Central memory CD8-positive, alpha-beta T cell (primary cell): ENCODE measurements around the gene SLIT3.

Experiments
- ATAC-seq: fragments of 150-1000 bp; cut with Tn5 transposase; replicated peaks from 2 replicates; pipeline ENCODE4 v1.10.0; 2022; ENCODE audit warnings: mild to moderate bottlenecking, moderate FRiP score, moderate number of reproducible peaks; ENCODE audit not compliant: poor library complexity, severe bottlenecking; ENCODE audit errors: extremely low read depth
- DNase-seq, 2 donors: peaks; one replicate each; pipeline ENCODE4 v3.0.0; 2021; ENCODE audit warnings: low spot score in 2 of 2
- H3K27ac Mint-ChIP-seq: one replicate; pipeline ENCODE4 v1.8.0; 2022; ENCODE audit warnings: low read depth, mild to moderate bottlenecking, moderate library complexity, mixed read lengths
- H3K27me3 Mint-ChIP-seq: one replicate; pipeline ENCODE4 v1.8.0; 2022; ENCODE audit warnings: mixed read lengths
- H3K36me3 Mint-ChIP-seq: one replicate; pipeline ENCODE4 v1.8.0; 2022; ENCODE audit warnings: mild to moderate bottlenecking, moderate library complexity, mixed read lengths; ENCODE audit not compliant: insufficient read depth
- H3K4me1 Mint-ChIP-seq: one replicate; pipeline ENCODE4 v1.8.0; 2022; ENCODE audit warnings: mixed read lengths
- H3K4me3 Mint-ChIP-seq: one replicate; pipeline ENCODE4 v1.8.0; 2022; ENCODE audit warnings: mild to moderate bottlenecking, moderate library complexity, mixed read lengths
- H3K9me3 Mint-ChIP-seq: one replicate; pipeline ENCODE4 v1.8.0; 2022; ENCODE audit warnings: mixed read lengths

The SLIT3 gene

DNA sequence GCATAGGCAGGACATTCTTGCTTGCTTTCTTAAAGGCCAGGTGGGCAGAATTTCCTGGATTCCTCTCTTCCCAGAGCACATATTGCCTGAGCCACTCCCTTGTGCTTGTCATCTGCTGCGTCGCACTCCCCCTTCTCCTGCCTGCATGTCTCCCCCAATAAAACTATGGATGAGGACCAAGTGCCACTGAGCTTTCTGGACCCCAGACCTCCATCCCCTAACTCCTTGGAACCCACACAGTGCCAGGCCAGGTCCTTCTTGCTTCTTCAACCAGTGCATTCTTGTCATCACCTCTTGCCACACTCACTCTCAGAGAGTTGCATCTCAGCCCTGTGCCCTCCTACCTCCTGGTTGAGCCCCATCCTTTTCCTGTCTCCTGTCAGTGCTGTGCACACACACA is 563.9 kb downstream of the SLIT3 start:
- peaks cover 14% of the 10 kb centered on the region for H3K27me3 Mint-ChIP-seq
- no peaks in the 10 kb centered on the region for H3K9me3 Mint-ChIP-seq
- ATAC-seq (no peak), DNase-seq (no peak)
- no peak overlapping the region for H3K27ac Mint-ChIP-seq
- H3K36me3 Mint-ChIP-seq, result no peaks in the 10 kb centered on the region
- H3K4me3 Mint-ChIP-seq, result no peak overlapping the region
- no peaks in the 10 kb centered on the region for H3K4me1 Mint-ChIP-seq

DNA sequence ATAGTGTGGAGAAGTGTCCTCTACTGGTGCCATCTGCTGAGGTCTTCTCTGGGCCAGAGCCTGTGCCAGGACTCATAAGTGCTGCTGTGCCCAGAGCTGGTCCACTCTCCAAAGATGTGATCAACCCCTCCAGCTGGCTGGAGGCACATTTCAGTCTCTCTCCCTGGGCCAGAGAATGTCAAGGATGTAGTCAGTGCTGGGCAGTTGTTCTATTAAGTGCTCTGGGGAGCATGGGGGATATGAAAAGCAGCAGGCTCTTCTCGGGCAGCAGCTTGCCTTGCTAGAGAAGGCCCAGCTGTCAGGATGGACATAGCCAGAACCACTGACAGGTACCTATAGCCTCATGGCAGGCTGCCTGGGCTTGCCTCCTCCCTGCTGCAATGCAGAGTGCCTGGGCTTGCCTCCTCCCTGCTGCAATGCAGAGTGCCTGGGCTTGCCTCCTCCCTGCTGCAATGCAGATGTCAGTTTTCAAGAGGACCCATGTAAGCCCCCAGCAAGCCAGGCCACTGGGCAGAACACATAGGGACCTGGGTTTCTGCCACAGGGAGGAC is 564.6 kb downstream of the SLIT3 start:
- Mint-ChIP-seq H3K9me3 (no peaks in the 10 kb centered on the region), H3K36me3 (no peaks in the 10 kb centered on the region), H3K4me1 (no peaks in the 10 kb centered on the region), H3K27ac (no peak overlapping the region), H3K27me3 (peaks cover 18% of the 10 kb centered on the region), H3K4me3 (no peak overlapping the region)
- DNase-seq, result no peak
- no peak for ATAC-seq

DNA sequence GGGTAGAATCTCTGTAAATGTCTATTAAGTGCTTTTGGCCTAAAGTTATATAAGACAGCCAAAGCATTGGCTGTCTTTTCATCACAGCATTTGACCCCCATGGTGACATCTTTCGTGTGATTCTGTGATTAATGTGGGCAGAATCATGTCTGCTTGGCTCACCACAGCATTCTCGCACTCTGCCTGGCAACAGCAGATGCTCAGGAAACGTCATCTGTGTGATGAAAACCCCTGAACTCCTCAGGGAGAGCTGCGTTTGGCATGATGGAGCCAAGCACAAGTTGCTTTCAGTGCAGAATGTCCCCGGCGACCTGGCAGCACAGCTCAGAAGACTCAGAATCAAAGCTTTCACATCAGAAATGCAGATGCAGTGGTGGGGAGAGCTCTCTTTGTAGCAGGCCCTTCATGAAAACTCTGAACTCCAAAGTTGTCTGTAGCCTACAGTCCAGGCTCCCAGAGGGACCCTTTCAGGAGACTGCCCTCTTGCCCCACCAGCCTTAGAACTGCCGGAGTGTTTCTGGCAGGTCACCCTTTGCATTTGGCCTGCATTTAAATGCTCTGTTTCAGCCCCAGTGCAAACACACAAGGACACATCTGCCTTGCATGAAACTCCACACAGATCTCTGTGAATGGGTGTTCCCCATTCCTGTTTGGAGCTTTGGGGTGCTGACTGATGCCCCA is 566.2 kb downstream of the SLIT3 start:
- H3K27me3 Mint-ChIP-seq, result peaks cover 23% of the 10 kb centered on the region
- H3K4me1 Mint-ChIP-seq, result no peaks in the 10 kb centered on the region
- H3K4me3 Mint-ChIP-seq, result no peak overlapping the region
- DNase-seq (no peak), ATAC-seq (no peak)
- H3K9me3 Mint-ChIP-seq, result peaks cover 1% of the 10 kb centered on the region
- H3K36me3 Mint-ChIP-seq, result no peaks in the 10 kb centered on the region
- no peak overlapping the region for H3K27ac Mint-ChIP-seq

DNA sequence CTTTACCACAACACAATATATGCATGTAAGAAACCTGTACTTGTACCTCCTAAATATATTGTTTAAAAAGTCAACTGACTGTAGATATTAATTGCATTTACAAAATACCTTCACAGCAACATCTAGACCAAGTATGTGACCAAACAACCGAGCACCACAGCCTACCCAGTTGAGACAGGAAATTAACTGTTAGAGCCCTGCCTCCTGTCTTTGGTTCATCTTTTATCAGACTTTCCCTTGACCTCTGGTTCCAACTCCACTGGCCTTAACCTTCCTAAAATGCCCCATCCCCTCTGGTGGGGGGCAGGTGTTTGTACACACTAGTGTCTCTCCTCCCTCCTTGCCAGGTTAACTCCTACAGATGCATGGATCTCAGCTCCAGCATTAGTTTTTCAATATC is 566.8 kb downstream of the SLIT3 start:
- no peak overlapping the region for H3K4me3 Mint-ChIP-seq
- H3K36me3 Mint-ChIP-seq, result no peaks in the 10 kb centered on the region
- H3K9me3 Mint-ChIP-seq, result peaks cover 6% of the 10 kb centered on the region
- H3K27ac Mint-ChIP-seq, result no peak overlapping the region
- H3K4me1 Mint-ChIP-seq, result no peaks in the 10 kb centered on the region
- peaks cover 26% of the 10 kb centered on the region for H3K27me3 Mint-ChIP-seq
- ATAC-seq, result no peak
- DNase-seq, result no peak

DNA sequence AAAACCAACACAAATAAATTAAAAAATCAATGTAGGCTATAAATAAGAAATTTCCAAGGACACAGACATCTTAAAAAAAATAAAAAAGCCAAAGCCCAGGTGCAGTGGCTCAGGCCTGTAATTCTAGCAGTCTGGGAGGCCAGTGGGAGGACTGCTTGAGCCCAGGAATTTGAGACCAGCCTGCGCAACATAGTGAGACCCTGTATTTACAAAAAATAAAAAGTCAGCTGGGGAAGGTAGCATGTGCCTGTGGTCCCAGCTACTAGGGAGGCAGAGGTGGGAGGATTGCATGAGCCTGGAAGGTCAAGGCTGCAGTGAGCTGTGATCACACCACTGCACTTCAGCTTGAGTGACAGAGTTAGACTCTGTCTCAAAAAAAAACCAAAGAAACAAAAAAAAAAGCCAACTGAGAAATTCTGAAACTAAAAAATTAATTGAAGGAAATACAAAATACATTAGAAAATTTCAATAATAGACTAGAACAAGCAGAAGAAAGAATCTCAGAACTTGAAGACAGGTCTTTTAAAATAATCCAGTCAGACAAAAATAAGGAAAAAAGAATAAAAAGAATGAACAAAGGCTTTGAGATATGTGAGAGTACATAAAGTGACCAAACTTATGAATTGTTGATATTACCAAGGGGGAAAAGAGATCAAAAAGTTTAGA is 572.3 kb downstream of the SLIT3 start:
- H3K27ac Mint-ChIP-seq, result no peak overlapping the region
- DNase-seq (no peak), ATAC-seq (no peak)
- H3K27me3 Mint-ChIP-seq, result peaks cover 29% of the 10 kb centered on the region
- no peak overlapping the region for H3K4me3 Mint-ChIP-seq
- H3K9me3 Mint-ChIP-seq, result peaks cover 12% of the 10 kb centered on the region
- no peaks in the 10 kb centered on the region for H3K36me3 Mint-ChIP-seq
- no peaks in the 10 kb centered on the region for H3K4me1 Mint-ChIP-seq

DNA sequence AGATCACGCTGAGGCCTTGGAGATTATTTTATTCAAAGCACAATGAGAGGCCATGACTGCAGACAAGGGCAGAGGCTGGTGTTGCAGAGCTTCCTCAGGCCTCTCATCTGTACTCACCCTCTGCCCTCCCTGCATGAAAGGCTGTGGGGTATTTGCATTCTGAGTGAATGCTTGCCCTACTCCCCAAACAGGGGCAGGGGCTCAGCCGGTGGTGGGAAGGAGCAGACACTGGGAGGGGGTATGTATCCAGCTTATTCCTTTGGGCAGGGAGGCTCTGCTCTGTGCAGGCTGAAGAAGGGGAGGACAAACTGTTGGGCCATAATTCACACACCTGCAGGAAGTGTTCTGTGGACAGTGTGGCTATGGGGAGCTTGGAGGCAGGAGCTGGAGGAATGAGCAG is 573.4 kb downstream of the SLIT3 start:
- no peak overlapping the region for H3K4me3 Mint-ChIP-seq
- H3K27ac Mint-ChIP-seq, result no peak overlapping the region
- no peaks in the 10 kb centered on the region for H3K36me3 Mint-ChIP-seq
- H3K9me3 Mint-ChIP-seq, result peaks cover 12% of the 10 kb centered on the region
- DNase-seq, result no peak
- no peak for ATAC-seq
- H3K27me3 Mint-ChIP-seq, result peaks cover 37% of the 10 kb centered on the region
- no peaks in the 10 kb centered on the region for H3K4me1 Mint-ChIP-seq

GRCh38 chr5:168726342-168726741 is 574.6 kb downstream of the SLIT3 start:
- H3K9me3 Mint-ChIP-seq, result peaks cover 12% of the 10 kb centered on the region
- H3K4me1 Mint-ChIP-seq, result no peaks in the 10 kb centered on the region
- ATAC-seq (no peak), DNase-seq (no peak)
- H3K27me3 Mint-ChIP-seq, result peaks cover 44% of the 10 kb centered on the region
- no peak overlapping the region for H3K27ac Mint-ChIP-seq
- H3K4me3 Mint-ChIP-seq, result no peak overlapping the region
- no peaks in the 10 kb centered on the region for H3K36me3 Mint-ChIP-seq

DNA sequence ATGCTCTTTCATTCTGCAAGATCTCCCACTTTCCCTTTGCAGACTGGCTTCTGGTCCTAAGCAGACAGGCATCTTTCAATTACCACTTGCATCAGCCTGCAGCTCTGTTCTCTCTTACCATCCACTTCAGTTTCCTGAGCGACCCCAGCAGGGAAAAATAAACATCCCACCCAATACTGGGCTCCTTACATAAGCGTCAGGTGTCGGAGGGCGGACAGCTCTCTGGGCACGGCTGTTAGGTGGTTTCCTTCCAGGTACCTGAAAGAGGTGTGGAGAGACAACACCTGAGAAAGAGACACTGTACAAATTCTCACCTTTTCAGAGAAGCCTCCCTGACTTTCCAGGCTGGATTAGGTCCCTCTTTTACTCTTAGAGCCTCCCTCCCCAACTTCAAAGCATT is 576.7 kb downstream of the SLIT3 start:
- no peak for DNase-seq
- H3K4me1 Mint-ChIP-seq, result no peaks in the 10 kb centered on the region
- no peak for ATAC-seq
- no peak overlapping the region for H3K27ac Mint-ChIP-seq
- peaks cover 6% of the 10 kb centered on the region for H3K9me3 Mint-ChIP-seq
- no peaks in the 10 kb centered on the region for H3K36me3 Mint-ChIP-seq
- peaks cover 39% of the 10 kb centered on the region for H3K27me3 Mint-ChIP-seq
- H3K4me3 Mint-ChIP-seq, result no peak overlapping the region

DNA sequence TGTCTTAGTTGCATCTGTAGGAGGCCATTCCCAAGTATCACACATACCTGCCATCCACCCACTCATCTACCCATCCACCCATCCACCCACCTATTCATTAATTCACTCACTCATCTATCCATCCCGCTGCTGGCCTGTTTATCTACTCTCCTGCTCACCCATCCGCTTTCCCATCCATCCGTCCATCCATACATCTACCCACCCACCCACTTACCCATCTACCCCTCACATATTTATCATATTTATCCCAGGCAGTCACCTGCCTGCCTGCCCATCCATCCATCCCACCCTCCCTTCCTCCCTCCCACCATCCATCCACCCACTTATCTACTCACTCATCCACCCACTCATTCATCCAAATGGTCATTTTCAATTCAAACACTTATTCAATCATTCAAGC is 577.9 kb downstream of the SLIT3 start:
- Mint-ChIP-seq H3K27ac (no peak overlapping the region), H3K36me3 (peaks cover 1% of the 10 kb centered on the region), H3K4me3 (no peak overlapping the region), H3K27me3 (peaks cover 46% of the 10 kb centered on the region), H3K9me3 (peaks cover 6% of the 10 kb centered on the region), H3K4me1 (no peaks in the 10 kb centered on the region)
- no peak for ATAC-seq
- DNase-seq, result no peak

DNA sequence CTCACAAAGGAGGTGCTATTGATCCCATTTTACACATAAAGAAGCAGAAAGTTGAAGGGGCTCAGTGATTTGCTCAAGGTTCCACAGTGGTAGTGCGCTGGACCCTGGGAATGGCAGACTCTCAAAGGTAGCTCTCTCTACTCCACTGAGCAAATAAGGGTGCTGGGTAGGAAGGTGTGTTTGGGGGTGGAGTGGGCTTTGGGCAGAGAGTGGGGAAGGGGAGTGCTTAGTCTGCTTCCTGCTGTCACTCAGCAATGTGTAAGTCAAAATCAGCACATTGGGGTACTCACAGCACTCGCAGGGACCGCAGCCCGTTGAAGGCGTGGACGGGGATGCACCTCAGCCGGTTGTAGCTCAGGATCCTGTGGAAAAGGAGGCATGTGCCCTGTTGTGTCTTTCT is 579.0 kb downstream of the SLIT3 start:
- Mint-ChIP-seq H3K27ac (no peak overlapping the region), H3K4me3 (no peak overlapping the region), H3K9me3 (peaks cover under 1% of the 10 kb centered on the region), H3K36me3 (peaks cover 1% of the 10 kb centered on the region), H3K4me1 (no peaks in the 10 kb centered on the region), H3K27me3 (peaks cover 46% of the 10 kb centered on the region)
- ATAC-seq (no peak), DNase-seq (no peak)

GRCh38 chr5:168721002-168721753 is 579.8 kb downstream of the SLIT3 start:
- no peaks in the 10 kb centered on the region for H3K4me1 Mint-ChIP-seq
- peaks cover 46% of the 10 kb centered on the region for H3K27me3 Mint-ChIP-seq
- no peak overlapping the region for H3K4me3 Mint-ChIP-seq
- no peak for ATAC-seq
- DNase-seq, result no peak
- no peaks in the 10 kb centered on the region for H3K9me3 Mint-ChIP-seq
- peaks cover 1% of the 10 kb centered on the region for H3K36me3 Mint-ChIP-seq
- H3K27ac Mint-ChIP-seq, result no peak overlapping the region

DNA sequence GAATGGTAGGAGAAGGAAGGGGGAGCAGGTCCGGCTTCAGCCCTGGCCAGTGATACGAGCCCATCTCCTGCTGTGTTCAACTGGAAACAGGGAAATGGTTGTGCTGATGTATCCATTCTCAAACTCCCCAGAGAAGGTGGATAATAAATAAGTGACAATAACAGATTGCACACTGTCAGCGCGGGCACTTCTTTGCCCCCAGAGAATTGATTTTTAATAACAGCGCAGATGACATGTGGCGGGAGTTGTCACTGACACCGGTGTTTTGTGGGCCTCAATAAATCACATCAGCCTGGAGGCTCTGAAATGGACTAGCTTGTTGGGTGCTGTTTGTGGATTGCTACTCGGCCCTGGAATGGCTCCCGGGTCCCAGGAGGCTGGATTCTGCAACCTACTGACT is 580.4 kb downstream of the SLIT3 start:
- no peak overlapping the region for H3K27ac Mint-ChIP-seq
- no peaks in the 10 kb centered on the region for H3K4me1 Mint-ChIP-seq
- H3K36me3 Mint-ChIP-seq, result peaks cover 1% of the 10 kb centered on the region
- no peak overlapping the region for H3K4me3 Mint-ChIP-seq
- no peak for ATAC-seq
- no peaks in the 10 kb centered on the region for H3K9me3 Mint-ChIP-seq
- peaks cover 46% of the 10 kb centered on the region for H3K27me3 Mint-ChIP-seq
- no peak for DNase-seq

DNA sequence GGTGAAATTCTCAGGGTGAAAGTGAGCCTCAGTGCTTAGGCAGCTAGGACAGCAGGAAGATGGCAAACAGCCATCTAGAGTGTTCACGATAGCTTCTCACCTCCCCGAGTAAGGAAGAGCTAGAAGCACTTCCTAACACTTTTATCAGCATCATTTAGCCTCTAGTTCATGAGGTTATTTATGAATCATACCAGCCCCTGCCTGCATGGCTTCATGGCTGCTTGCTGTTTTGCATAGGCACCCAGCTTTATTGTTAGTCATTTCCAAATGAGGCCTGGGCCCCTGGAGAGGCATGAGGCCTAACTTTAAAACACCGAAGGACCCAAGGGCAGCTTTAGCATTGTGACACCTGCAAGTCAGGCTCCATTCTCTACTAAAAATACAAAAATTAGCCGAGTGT is 586.9 kb downstream of the SLIT3 start:
- DNase-seq (no peak), ATAC-seq (no peak)
- H3K4me3 Mint-ChIP-seq, result no peak overlapping the region
- no peaks in the 10 kb centered on the region for H3K9me3 Mint-ChIP-seq
- no peak overlapping the region for H3K27ac Mint-ChIP-seq
- H3K36me3 Mint-ChIP-seq, result peaks cover 1% of the 10 kb centered on the region
- peaks cover 8% of the 10 kb centered on the region for H3K27me3 Mint-ChIP-seq
- H3K4me1 Mint-ChIP-seq, result no peaks in the 10 kb centered on the region
